H1 (cell line): Measurements from ENCODE around the gene FAM222B. TPM values are rescaled to one million over a fixed set of nuclear protein-coding genes. Genes with fewer than 3 reads are reported as not detected.

Experiments used
- CTCF ChIA-PET: fragments of 300-600 bp; sonication (Branson Sonifier 250); formaldehyde crosslinking; loops from one replicate; lab custom pipeline; 2021; ENCODE audit not compliant: partially characterized antibody; lab: Charles Lee
- POLR2A ChIA-PET: fragments of 300-600 bp; sonication (Branson Sonifier 250); formaldehyde crosslinking; loops from one replicate; lab custom pipeline; 2021; ENCODE audit warnings: inconsistent platforms; ENCODE audit not compliant: partially characterized antibody; lab: Charles Lee
- DNase-seq, 2 experiments: peaks; one replicate each; pipeline versions ENCODE4 v3.0.0 to v3.0.0-alpha.2; 2010 to 2022; ENCODE audit warnings: low spot score in 2 of 2, low read depth in 1 of 2, mixed read lengths in 1 of 2
- FAIRE-seq: peaks from 2 replicates; lab custom pipeline; 2011; peaks lifted over from hg19 to GRCh38; lab: Jason Lieb, UNC
- H2AFZ ChIP-seq: 2 replicates; pipeline ENCODE4 v1.8.1; 2012; ENCODE audit warnings: low read length, inconsistent platforms
- H2AK5ac ChIP-seq: 2 replicates; pipeline ENCODE4 v1.6.1; 2013; ENCODE audit warnings: low read depth, low read length
- H2BK120ac ChIP-seq: replicated peaks from 2 replicates; pipeline ENCODE3; 2013; ENCODE audit warnings: low read depth, low read length, inconsistent platforms
- H2BK12ac ChIP-seq: 2 replicates; pipeline ENCODE4 v1.6.1; 2013; ENCODE audit warnings: low read depth, low read length
- H2BK15ac ChIP-seq: 2 replicates; pipeline ENCODE4 v1.6.1; 2013; ENCODE audit warnings: low read length
- H2BK20ac ChIP-seq: 2 replicates; pipeline ENCODE4 v1.6.1; 2013; ENCODE audit warnings: low read length
- H2BK5ac ChIP-seq: 2 replicates; pipeline ENCODE4 v1.6.1; 2013; ENCODE audit warnings: low read depth, low read length
- H3K14ac ChIP-seq: 2 replicates; pipeline ENCODE4 v1.6.1; 2013; ENCODE audit warnings: inconsistent platforms; ENCODE audit not compliant: insufficient read length
- H3K18ac ChIP-seq: 2 replicates; pipeline ENCODE4 v1.6.1; 2013; ENCODE audit warnings: low read length; ENCODE audit errors: extremely low read depth
- H3K23ac ChIP-seq: 2 replicates; pipeline ENCODE4 v1.6.1; 2013; ENCODE audit warnings: inconsistent platforms; ENCODE audit not compliant: insufficient read length
- H3K23me2 ChIP-seq: 2 replicates; pipeline ENCODE4 v1.6.1; 2013; ENCODE audit warnings: low read depth, low read length
- H3K27ac ChIP-seq: 2 replicates; pipeline ENCODE4 v1.6.1; 2011; ENCODE audit warnings: low read depth, low read length, inconsistent platforms
- H3K27me3 ChIP-seq, 4 experiments: replicated peaks in 1 of 4; 1 replicate in 1 of 4; 2 replicates in 3 of 4; pipeline versions ENCODE4 v1.6.1 to v1.8.1; 2011 to 2013; ENCODE audit warnings: low read length in 3 of 4, mild to moderate bottlenecking in 3 of 4, inconsistent platforms in 2 of 4, mixed read lengths in 2 of 4, moderate library complexity in 1 of 4; ENCODE audit not compliant: control insufficient read depth in 3 of 4, insufficient read depth in 3 of 4; ENCODE audit errors: extremely low read depth in 1 of 4
- H3K36me3 ChIP-seq, 4 experiments: 2 replicates each; pipeline versions ENCODE4 v1.6.1 to v1.8.1; 2011 to 2013; ENCODE audit warnings: mild to moderate bottlenecking in 4 of 4, low read length in 3 of 4, moderate library complexity in 2 of 4, control low read depth in 1 of 4, inconsistent platforms in 1 of 4; ENCODE audit not compliant: insufficient read depth in 4 of 4, control insufficient read depth in 2 of 4
- H3K4ac ChIP-seq: replicated peaks from 2 replicates; pipeline ENCODE3; 2013; ENCODE audit warnings: low read length, low read depth, mixed read lengths, inconsistent platforms; ENCODE audit not compliant: insufficient read length
- H3K4me1 ChIP-seq, 4 experiments: replicated peaks in 1 of 4; 1 replicate in 1 of 4; 2 replicates in 3 of 4; pipeline versions ENCODE4 v1.6.1 to v1.8.1; 2011 to 2013; ENCODE audit warnings: low read length in 3 of 4, inconsistent platforms in 2 of 4, mixed read lengths in 1 of 4; ENCODE audit not compliant: insufficient read depth in 4 of 4, control insufficient read depth in 3 of 4
- H3K4me2 ChIP-seq, 2 experiments: 2 replicates each; pipeline versions ENCODE4 v1.6.1 to v1.8.1; 2011 to 2013; ENCODE audit warnings: low read depth in 2 of 2, low read length in 2 of 2, control low read depth in 1 of 2, inconsistent platforms in 1 of 2, mild to moderate bottlenecking in 1 of 2; ENCODE audit not compliant: insufficient read depth in 1 of 2
- H3K4me3 ChIP-seq, 4 experiments: fragments of 200-600, 300-600 bp in 1 of 4; sonication (generic), shearing (Covaris generic), sonication (Bioruptor Twin) in 1 of 4; 2 replicates each; pipeline versions ENCODE4 v1.5.1 to v1.8.1; 2011 to 2016; ENCODE audit warnings: low read length in 4 of 4, low read depth in 3 of 4, control low read depth in 2 of 4, inconsistent platforms in 2 of 4, mild to moderate bottlenecking in 2 of 4, mixed read lengths in 1 of 4, moderate library complexity in 1 of 4; ENCODE audit not compliant: insufficient read depth in 2 of 4; ENCODE audit errors: extremely low read depth in 1 of 4
- H3K56ac ChIP-seq: replicated peaks from 2 replicates; pipeline ENCODE3; 2013; ENCODE audit warnings: low read depth, mild to moderate bottlenecking, mixed read lengths, low read length, inconsistent platforms; ENCODE audit not compliant: insufficient read length
- H3K79me1 ChIP-seq: 2 replicates; pipeline ENCODE4 v1.6.1; 2013; ENCODE audit warnings: low read depth, low read length, control low read depth
- H3K79me2 ChIP-seq, 2 experiments: 2 replicates each; pipeline versions ENCODE4 v1.6.1 to v1.8.1; 2012 to 2013; ENCODE audit warnings: low read length in 2 of 2, mild to moderate bottlenecking in 2 of 2, inconsistent platforms in 1 of 2; ENCODE audit not compliant: insufficient read depth in 2 of 2, control insufficient read depth in 1 of 2
- H3K9ac ChIP-seq, 4 experiments: replicated peaks in 1 of 4; 1 replicate in 1 of 4; 2 replicates in 3 of 4; pipeline versions ENCODE4 v1.6.1 to v1.8.1; 2011 to 2013; ENCODE audit warnings: low read depth in 3 of 4, low read length in 3 of 4, control low read depth in 2 of 4, mild to moderate bottlenecking in 2 of 4, moderate library complexity in 2 of 4, inconsistent platforms in 1 of 4; ENCODE audit errors: extremely low read depth in 1 of 4
- H3K9me3 ChIP-seq, 2 experiments: 2 replicates each; pipeline versions ENCODE4 v1.6.1 to v1.8.1; 2012 to 2013; ENCODE audit warnings: mild to moderate bottlenecking in 2 of 2, moderate library complexity in 2 of 2, control low read depth in 1 of 2, inconsistent platforms in 1 of 2, low read depth in 1 of 2, low read length in 1 of 2, mixed read lengths in 1 of 2; ENCODE audit not compliant: insufficient read depth in 2 of 2
- H4K20me1 ChIP-seq, 2 experiments: replicated peaks in 1 of 2; 2 replicates each; pipeline versions ENCODE3 to v1.8.1; 2011 to 2013; ENCODE audit warnings: inconsistent platforms in 2 of 2, low read length in 2 of 2, mild to moderate bottlenecking in 1 of 2; ENCODE audit not compliant: insufficient read depth in 2 of 2, control insufficient read depth in 1 of 2
- H4K5ac ChIP-seq: 2 replicates; pipeline ENCODE4 v1.6.1; 2013; ENCODE audit warnings: low read length, low read depth, mixed read lengths, inconsistent platforms; ENCODE audit not compliant: insufficient read length
- H4K8ac ChIP-seq: 2 replicates; pipeline ENCODE4 v1.8.0; 2013; ENCODE audit warnings: mild to moderate bottlenecking, moderate library complexity, low read length, inconsistent platforms; ENCODE audit not compliant: insufficient read depth; ENCODE audit errors: extremely low read depth
- H4K91ac ChIP-seq: replicated peaks from 2 replicates; pipeline ENCODE3; 2013; ENCODE audit warnings: low read length, mixed read lengths, inconsistent platforms; ENCODE audit not compliant: insufficient read length
- BACH1 ChIP-seq: IDR thresholded peaks from 2 replicates; pipeline ENCODE4 v1.6.1; 2012; ENCODE audit warnings: low read length, improper control_type of control experiment
- CHD1 ChIP-seq: IDR thresholded peaks from 2 replicates; pipeline ENCODE4 v1.6.1; 2012; ENCODE audit warnings: low read depth, low read length, improper control_type of control experiment
- EP300 ChIP-seq, 2 experiments: IDR thresholded peaks; 1 replicate in 1 of 2; 2 replicates in 1 of 2; pipeline ENCODE4 v1.6.1; 2011 to 2012; ENCODE audit warnings: low read depth in 2 of 2, low read length in 2 of 2, mild to moderate bottlenecking in 2 of 2, borderline replicate concordance in 1 of 2, inconsistent platforms in 1 of 2, moderate library complexity in 1 of 2
- HDAC2 ChIP-seq, 2 experiments: fragments of 300-600 bp in 1 of 2; sonication (generic) in 1 of 2; IDR thresholded peaks; 2 replicates each; pipeline ENCODE4 v1.6.1; 2011 to 2012; ENCODE audit warnings: low read depth in 2 of 2, low read length in 2 of 2, mild to moderate bottlenecking in 2 of 2, moderate library complexity in 2 of 2, borderline replicate concordance in 1 of 2, inconsistent platforms in 1 of 2
- POLR2A ChIP-seq, 2 experiments: IDR thresholded peaks; 1 replicate in 1 of 2; 2 replicates in 1 of 2; pipeline ENCODE4 v1.6.1; 2011; ENCODE audit warnings: low read depth in 2 of 2, low read length in 2 of 2, mild to moderate bottlenecking in 2 of 2; ENCODE audit errors: control extremely low read depth in 1 of 2
- RBBP5 ChIP-seq: IDR thresholded peaks from 2 replicates; pipeline ENCODE4 v1.7.1; 2012; ENCODE audit warnings: low read depth, mild to moderate bottlenecking, inconsistent platforms, low read length, moderate library complexity, borderline replicate concordance
- RFX5 ChIP-seq: IDR thresholded peaks from 2 replicates; pipeline ENCODE4 v1.6.1; 2011; ENCODE audit warnings: low read depth, low read length, improper control_type of control experiment, borderline replicate concordance
- SP4 ChIP-seq: IDR thresholded peaks from 2 replicates; pipeline ENCODE4 v1.6.1; 2012; ENCODE audit warnings: low read length, inconsistent platforms
- ZNF274 ChIP-seq: IDR thresholded peaks from 2 replicates; pipeline ENCODE4 v1.7.0; 2012; ENCODE audit warnings: low read length, borderline replicate concordance; ENCODE audit errors: extremely low read depth
- WGBS, 2 experiments: shearing (Covaris generic) in 1 of 2; methylation state at CpG; one replicate each; pipeline versions ENCODE4 v1.1.6 to v1.1.7; 2013 to 2015; ENCODE audit warnings: low lambda C conversion rate in 2 of 2, mixed read lengths in 2 of 2, inconsistent platforms in 1 of 2, low coverage in 1 of 2, missing lambda C conversion rate in 1 of 2; ENCODE audit not compliant: insufficient replicate concordance in 2 of 2, insufficient coverage in 1 of 2, insufficient read length in 1 of 2; ENCODE audit errors: extremely low coverage in 1 of 2, missing lambda C conversion rate in 1 of 2; 5-methylcytosine and 5-hydroxymethylcytosine counted together
- polyA plus RNA-seq, 7 experiments: library from polyadenylated mRNA; depleted of rRNA in 3 of 7; stranded (reverse) in 5 of 7; unstranded in 2 of 7; fragments of >200 nt in 5 of 7; fragments of 200-250 nt in 2 of 7; gene quantifications; 1 replicate in 5 of 7; 2 replicates in 1 of 7; 4 replicates in 1 of 7; pipeline versions ENCODE4 v1.2.1 to v1.2.3, GENCODE V29; 2011 to 2013; ENCODE audit warnings: missing spikeins in 2 of 7, mixed read lengths in 2 of 7
- total RNA-seq: library from RNA; stranded (reverse); fragmentation: NEBNext Ultra II Directional; extraction: Animal tissue kit (Norgen Biotek cat#: 25700); gene quantifications from 2 replicates; pipeline ENCODE4 v1.2.1, GENCODE V29; 2021
- TF ChIP-seq, protein P1 (sequence below): IDR thresholded peaks from 2 replicates; pipeline ENCODE4 v1.6.1; 2012; ENCODE audit warnings: inconsistent platforms
- TF ChIP-seq, protein P2 (sequence below), 3 experiments: IDR thresholded peaks; 1 replicate in 2 of 3; 2 replicates in 1 of 3; pipeline versions ENCODE4 v1.5.1 to v1.6.1; 2011; ENCODE audit warnings: low read length in 3 of 3, mild to moderate bottlenecking in 3 of 3, inconsistent platforms in 2 of 3, low read depth in 1 of 3, moderate library complexity in 1 of 3; ENCODE audit not compliant: insufficient read depth in 1 of 3; ENCODE audit errors: control extremely low read depth in 1 of 3

The FAM222B gene
- total and polyA plus RNA-seq, 2 of the 8 experiments (the other 6 are each of a cell fraction or from before 2014, with no cell fraction given): 42.1 to 81.7 TPM

DNA sequence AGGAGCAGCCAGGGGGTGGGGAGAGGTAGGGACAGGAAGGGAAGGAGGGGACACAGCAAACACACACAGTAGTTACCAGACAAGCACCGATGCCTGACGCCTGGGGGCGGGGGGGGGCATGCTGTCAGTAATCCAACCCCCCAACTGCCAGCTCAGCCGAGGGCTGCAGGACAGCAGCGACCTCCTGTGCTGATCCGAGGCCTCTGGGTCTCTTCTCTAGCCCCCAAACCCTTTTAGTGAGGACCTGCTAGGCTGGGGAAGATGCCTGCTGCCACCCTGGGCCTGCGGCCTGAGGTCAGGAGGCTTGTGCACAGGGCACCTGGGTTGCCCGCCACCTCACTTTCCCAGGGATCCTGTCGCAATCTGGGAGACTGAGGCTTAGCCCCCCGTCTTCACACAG lies 43.4 kb upstream of the FAM222B start:
- CTCF ChIA-PET: interaction anchor here (0.9 to 3.0 kb wide), 6 partner anchors 11 to 231 kb away, joined by 3 to 12 read pairs (median 6); no protein-coding TSS in a partner anchor
- no peak overlapping the region for H3K4ac ChIP-seq
- no peak overlapping the region for H3K27ac ChIP-seq
- DNase-seq (no peak), FAIRE-seq (no peak)
- H2BK12ac ChIP-seq: no peak overlapping the region
- peaks cover 4 to 20% (median 17%) of the 10 kb centered on the region in 4 experiments; a peak in 5 of 8 replicates for H3K36me3 ChIP-seq
- H4K8ac ChIP-seq: no peak overlapping the region; the same call in 1 of the 2 replicates
- H3K23ac ChIP-seq: no peak overlapping the region
- H2BK15ac ChIP-seq: no peak overlapping the region
- H4K91ac ChIP-seq: no peak overlapping the region
- H3K79me1 ChIP-seq: no peaks in the 10 kb centered on the region; the same call in 1 of the 2 replicates
- H3K9ac ChIP-seq: no peak overlapping the region
- peaks cover 0 to 3% (median under 1%) of the 10 kb centered on the region in 4 experiments; a peak in 3 of 7 replicates for H3K4me1 ChIP-seq
- H3K27me3 ChIP-seq: no peaks in the 10 kb centered on the region
- H2BK120ac ChIP-seq: no peak overlapping the region
- no peak overlapping the region for H2AFZ ChIP-seq
- H3K23me2 ChIP-seq: no peaks in the 10 kb centered on the region
- POLR2A ChIA-PET: interaction anchor here (0.5 to 2.8 kb wide), 5 partner anchors 11 to 256 kb away, joined by 3 to 19 read pairs (median 5); partner anchors contain the start of gene FLOT2
- peaks cover 3 to 6% of the 10 kb centered on the region in 2 experiments for H4K20me1 ChIP-seq
- 89% methylated on average over 4 of the region's 10 CpGs; no CpG with 5 or more reads in 1 of the 2 experiments for WGBS, 2 experiments
- no peak overlapping the region for H3K56ac ChIP-seq
- no peak overlapping the region for H3K4me2 ChIP-seq
- no peaks in the 10 kb centered on the region for H3K79me2 ChIP-seq
- no peak overlapping the region for H2BK20ac ChIP-seq
- H4K5ac ChIP-seq: no peak overlapping the region
- H2BK5ac ChIP-seq: no peak overlapping the region
- H3K9me3 ChIP-seq: no peaks in the 10 kb centered on the region
- no peak overlapping the region for H2AK5ac ChIP-seq
- H3K18ac ChIP-seq: no peak overlapping the region
- no peak overlapping the region for H3K4me3 ChIP-seq
- H3K14ac ChIP-seq: no peak overlapping the region
- no peak for TF ChIP-seq RFX5
- no peak for TF ChIP-seq RBBP5
- no peak for TF ChIP-seq SP4
- TF ChIP-seq CHD1: no peak
- no peak for TF ChIP-seq POLR2A (IDR thresholded peaks at IDR 0.05; ENCODE audit: control extremely low read depth in 1 of 2, low read depth in 2 of 2, low read length in 2 of 2)
- TF ChIP-seq, protein P1, sequence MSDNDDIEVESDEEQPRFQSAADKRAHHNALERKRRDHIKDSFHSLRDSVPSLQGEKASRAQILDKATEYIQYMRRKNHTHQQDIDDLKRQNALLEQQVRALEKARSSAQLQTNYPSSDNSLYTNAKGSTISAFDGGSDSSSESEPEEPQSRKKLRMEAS: no peak
- TF ChIP-seq, protein P2, sequence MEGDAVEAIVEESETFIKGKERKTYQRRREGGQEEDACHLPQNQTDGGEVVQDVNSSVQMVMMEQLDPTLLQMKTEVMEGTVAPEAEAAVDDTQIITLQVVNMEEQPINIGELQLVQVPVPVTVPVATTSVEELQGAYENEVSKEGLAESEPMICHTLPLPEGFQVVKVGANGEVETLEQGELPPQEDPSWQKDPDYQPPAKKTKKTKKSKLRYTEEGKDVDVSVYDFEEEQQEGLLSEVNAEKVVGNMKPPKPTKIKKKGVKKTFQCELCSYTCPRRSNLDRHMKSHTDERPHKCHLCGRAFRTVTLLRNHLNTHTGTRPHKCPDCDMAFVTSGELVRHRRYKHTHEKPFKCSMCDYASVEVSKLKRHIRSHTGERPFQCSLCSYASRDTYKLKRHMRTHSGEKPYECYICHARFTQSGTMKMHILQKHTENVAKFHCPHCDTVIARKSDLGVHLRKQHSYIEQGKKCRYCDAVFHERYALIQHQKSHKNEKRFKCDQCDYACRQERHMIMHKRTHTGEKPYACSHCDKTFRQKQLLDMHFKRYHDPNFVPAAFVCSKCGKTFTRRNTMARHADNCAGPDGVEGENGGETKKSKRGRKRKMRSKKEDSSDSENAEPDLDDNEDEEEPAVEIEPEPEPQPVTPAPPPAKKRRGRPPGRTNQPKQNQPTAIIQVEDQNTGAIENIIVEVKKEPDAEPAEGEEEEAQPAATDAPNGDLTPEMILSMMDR (IDR thresholded peaks at IDR 0.05; ENCODE audit: control extremely low read depth in 1 of 3, insufficient read depth in 1 of 3, low read depth in 1 of 3, low read length in 3 of 3): no peak
- no peak for TF ChIP-seq HDAC2 (IDR thresholded peaks at IDR 0.05; ENCODE audit: borderline replicate concordance in 1 of 2, low read depth in 2 of 2, low read length in 2 of 2)
- no peak for TF ChIP-seq ZNF274
- TF ChIP-seq EP300 (IDR thresholded peaks at IDR 0.05; ENCODE audit: borderline replicate concordance in 1 of 2, low read depth in 2 of 2, low read length in 2 of 2): no peak
- no peak for TF ChIP-seq BACH1
